IPS DF 4.7 (cell line): ENCODE measurements around the gene EEF1AKMT4.

Experiments used
- DNase-seq: peaks from one replicate; pipeline ENCODE4 v3.0.0-alpha.2; 2013; ENCODE audit warnings: low spot score; ENCODE audit errors: extremely low read depth

EEF1AKMT4 gene

GRCh38 chr3:184249412-184250166 lies at the start of gene EEF1AKMT4:
Gene EEF1AKMT4, plus strand, starts transcription at chr3:184249672. Its CDS starts 23 bp downstream, at chr3:184249695.
- peak; percentile 97 for DNase-seq

- no peak for DNase-seq
These were observed 48.6 kb upstream of the EEF1AKMT4 start for GRCh38 chr3:184200825-184201224.

- DNase-seq: no peak
These were observed 45.9 kb upstream of the EEF1AKMT4 start for GRCh38 chr3:184203526-184203925.

- no peak for DNase-seq
These were observed 40.1 kb upstream of the EEF1AKMT4 start for GRCh38 chr3:184209146-184209923.

- DNase-seq: no peak
These were observed 38.2 kb upstream of the EEF1AKMT4 start for GRCh38 chr3:184211297-184211696.

GRCh38 chr3:184211718-184212117 lies 37.8 kb upstream of the EEF1AKMT4 start:
- DNase-seq: no peak

- DNase-seq: no peak
These were observed 30.7 kb upstream of the EEF1AKMT4 start for GRCh38 chr3:184218814-184219213.

GRCh38 chr3:184222521-184222920 lies 27.0 kb upstream of the EEF1AKMT4 start:
- no peak for DNase-seq

- no peak for DNase-seq
These were observed 25.5 kb upstream of the EEF1AKMT4 start for GRCh38 chr3:184223946-184224345.

- DNase-seq: no peak
These were observed 22.0 kb upstream of the EEF1AKMT4 start for GRCh38 chr3:184227481-184227935.

- no peak for DNase-seq
These were observed 20.9 kb upstream of the EEF1AKMT4 start for GRCh38 chr3:184228376-184229137.

- DNase-seq: no peak
These were observed 19.9 kb upstream of the EEF1AKMT4 start, which contains the start of gene VWA5B2 for GRCh38 chr3:184229394-184230080. Gene VWA5B2, plus strand, starts transcription at chr3:184229585. Its CDS starts 944 bp downstream, at chr3:184230529.

- DNase-seq: no peak
These were observed 19.3 kb upstream of the EEF1AKMT4 start for GRCh38 chr3:184230081-184230602.

GRCh38 chr3:184230603-184231528 lies 18.6 kb upstream of the EEF1AKMT4 start:
- no peak for DNase-seq

GRCh38 chr3:184231671-184232070 lies 17.8 kb upstream of the EEF1AKMT4 start:
- DNase-seq: no peak

- DNase-seq: no peak
These were observed 16.2 kb upstream of the EEF1AKMT4 start for GRCh38 chr3:184233127-184233843.

GRCh38 chr3:184234224-184234623 lies 15.2 kb upstream of the EEF1AKMT4 start:
- DNase-seq: no peak

GRCh38 chr3:184234671-184235380 lies 14.6 kb upstream of the EEF1AKMT4 start:
- DNase-seq: no peak
